ENCODE measurements around the gene FMO4.
"Not testable (repeated sequence)": the region's sequence is repeated elsewhere in the genome, so short reads cannot be mapped to it uniquely, and the experiment has no call there.

FMO4 gene

DNA sequence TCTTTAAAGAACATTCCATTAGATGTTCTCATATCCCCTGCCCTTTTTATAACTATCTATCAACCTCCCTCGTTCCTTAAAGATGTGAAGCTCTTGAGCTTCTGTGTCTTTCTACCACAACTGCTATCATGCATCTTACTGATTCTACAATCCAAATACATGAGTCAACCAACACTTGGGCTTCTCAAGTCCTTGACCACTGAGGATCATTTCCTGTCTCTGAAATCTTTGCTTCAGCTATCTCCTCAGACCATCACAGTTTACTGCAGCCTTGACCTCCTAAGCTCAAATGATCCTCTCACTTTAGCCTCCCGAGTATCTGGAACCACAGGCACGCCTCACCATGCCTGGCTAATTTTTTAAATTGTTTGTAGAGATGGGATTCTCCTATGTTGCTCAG lies 75.2 kb downstream of the FMO4 start:
- DNase-seq (ENCODE audit: low read depth in 2 of 2): no peak

- not testable (repeated sequence) for DNase-seq (ENCODE audit: low read depth in 2 of 2)
Observed at GRCh38 chr1:171390740-171391139, 76.8 kb downstream of the FMO4 start.

All from activated CD8-positive, alpha-beta memory T cell treated with anti-CD3 and anti-CD28 coated beads for 4 hours (primary cell).